ENCODE measurements around the gene CNOT3. TPM values are rescaled to one million over a fixed set of nuclear protein-coding genes. Genes with fewer than 3 reads are reported as not detected.

Gene CNOT3
- total and polyA plus RNA-seq, 2 of the 13 experiments (the other 11 are each of a cell fraction or from before 2014, with no cell fraction given): 4.3 to 5.8 TPM

DNA sequence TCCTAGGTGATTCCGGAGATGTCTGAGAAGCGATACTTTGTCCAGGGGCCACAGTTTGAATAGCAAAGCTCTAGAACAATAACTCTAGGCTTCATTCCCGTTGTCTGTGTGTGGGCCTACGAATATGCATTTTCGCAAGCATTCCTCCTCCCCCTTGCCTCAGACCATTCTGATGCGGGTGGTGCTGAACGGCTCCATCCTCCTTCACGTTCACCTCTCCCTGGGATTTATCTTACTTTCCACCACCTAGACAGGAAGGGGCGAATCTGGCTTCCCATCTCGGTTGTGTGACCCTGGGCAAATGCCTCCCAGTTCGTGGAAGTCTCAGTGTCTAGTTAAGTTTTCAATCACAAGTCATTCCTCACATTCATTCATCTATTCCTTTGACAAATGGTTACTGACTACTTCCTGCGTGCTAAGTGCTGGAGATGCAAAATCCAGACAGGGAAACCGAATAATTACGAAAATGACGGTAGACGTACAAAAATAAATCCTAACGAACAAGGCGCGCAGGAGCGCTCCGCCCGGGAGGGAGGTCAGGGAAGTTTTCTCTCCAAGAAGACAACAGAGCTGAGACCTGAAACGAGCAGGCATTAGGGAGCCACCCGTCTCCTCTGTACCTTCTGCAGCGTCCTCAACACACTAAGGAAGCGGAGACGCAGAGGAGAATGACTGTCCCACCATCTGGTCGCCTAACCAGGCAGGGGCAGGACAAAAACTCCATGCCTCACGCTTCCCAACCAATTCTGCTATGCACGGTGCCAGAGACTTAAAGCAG lies 1.3 kb upstream of the CNOT3 start (continued):
- TF ChIP-seq ZNF605 (CRISPR knock-in tag; IDR thresholded peaks at IDR 0.05) (no peak), ZNF350 (CRISPR knock-in tag; IDR thresholded peaks at IDR 0.05; ENCODE audit: borderline replicate concordance, low read depth) (peak; percentile 43; the same call in 1 of the 2 replicates), ZNF768 (CRISPR knock-in tag; IDR thresholded peaks at IDR 0.05) (no peak), ZNF570 (CRISPR knock-in tag; IDR thresholded peaks at IDR 0.05; ENCODE audit: borderline replicate concordance) (no peak), NR3C1 (CRISPR knock-in tag; IDR thresholded peaks at IDR 0.05) (no peak), ZNF788 (CRISPR knock-in tag; IDR thresholded peaks at IDR 0.05; ENCODE audit: borderline replicate concordance) (no peak), LCORL (IDR thresholded peaks at IDR 0.05) (no peak), LCORL (CRISPR knock-in tag; IDR thresholded peaks at IDR 0.05) (0 out of 2 replicates have a peak, but pooled peaks have one; percentile 10), FOXK1 (CRISPR knock-in tag; IDR thresholded peaks at IDR 0.05; ENCODE audit: borderline replicate concordance, low read depth) (no peak), ZMYM2 (CRISPR knock-in tag; IDR thresholded peaks at IDR 0.05) (no peak), DPF2 (CRISPR knock-in tag; IDR thresholded peaks at IDR 0.05; ENCODE audit: borderline replicate concordance, low read depth) (no peak), KLF6 (CRISPR knock-in tag; IDR thresholded peaks at IDR 0.05) (no peak), ZNF550 (CRISPR knock-in tag; IDR thresholded peaks at IDR 0.05; ENCODE audit: borderline replicate concordance) (no peak), ZSCAN29 (CRISPR knock-in tag; conservative IDR thresholded peaks at IDR 0.05) (0 out of 2 replicates have a peak, but pooled peaks have one; percentile 42), XBP1 (CRISPR knock-in tag; IDR thresholded peaks at IDR 0.05) (no peak), DNMT3B (CRISPR knock-in tag; conservative IDR thresholded peaks at IDR 0.05) (no peak), ZNF562 (CRISPR knock-in tag; IDR thresholded peaks at IDR 0.05; ENCODE audit: borderline replicate concordance) (no peak), CREB1 (IDR thresholded peaks at IDR 0.05) (no peak), CREB1 (CRISPR knock-in tag; IDR thresholded peaks at IDR 0.05) (no peak), RXRB (CRISPR knock-in tag; IDR thresholded peaks at IDR 0.05; ENCODE audit: borderline replicate concordance) (no peak), ZNF614 (CRISPR knock-in tag; IDR thresholded peaks at IDR 0.05; ENCODE audit: borderline replicate concordance) (no peak), RFXANK (CRISPR knock-in tag; IDR thresholded peaks at IDR 0.05) (no peak)
- TF ChIP-seq, protein P1, sequence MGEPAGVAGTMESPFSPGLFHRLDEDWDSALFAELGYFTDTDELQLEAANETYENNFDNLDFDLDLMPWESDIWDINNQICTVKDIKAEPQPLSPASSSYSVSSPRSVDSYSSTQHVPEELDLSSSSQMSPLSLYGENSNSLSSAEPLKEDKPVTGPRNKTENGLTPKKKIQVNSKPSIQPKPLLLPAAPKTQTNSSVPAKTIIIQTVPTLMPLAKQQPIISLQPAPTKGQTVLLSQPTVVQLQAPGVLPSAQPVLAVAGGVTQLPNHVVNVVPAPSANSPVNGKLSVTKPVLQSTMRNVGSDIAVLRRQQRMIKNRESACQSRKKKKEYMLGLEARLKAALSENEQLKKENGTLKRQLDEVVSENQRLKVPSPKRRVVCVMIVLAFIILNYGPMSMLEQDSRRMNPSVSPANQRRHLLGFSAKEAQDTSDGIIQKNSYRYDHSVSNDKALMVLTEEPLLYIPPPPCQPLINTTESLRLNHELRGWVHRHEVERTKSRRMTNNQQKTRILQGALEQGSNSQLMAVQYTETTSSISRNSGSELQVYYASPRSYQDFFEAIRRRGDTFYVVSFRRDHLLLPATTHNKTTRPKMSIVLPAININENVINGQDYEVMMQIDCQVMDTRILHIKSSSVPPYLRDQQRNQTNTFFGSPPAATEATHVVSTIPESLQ (CRISPR knock-in tag; conservative IDR thresholded peaks at IDR 0.05): no peak
- TF ChIP-seq, protein P2, sequence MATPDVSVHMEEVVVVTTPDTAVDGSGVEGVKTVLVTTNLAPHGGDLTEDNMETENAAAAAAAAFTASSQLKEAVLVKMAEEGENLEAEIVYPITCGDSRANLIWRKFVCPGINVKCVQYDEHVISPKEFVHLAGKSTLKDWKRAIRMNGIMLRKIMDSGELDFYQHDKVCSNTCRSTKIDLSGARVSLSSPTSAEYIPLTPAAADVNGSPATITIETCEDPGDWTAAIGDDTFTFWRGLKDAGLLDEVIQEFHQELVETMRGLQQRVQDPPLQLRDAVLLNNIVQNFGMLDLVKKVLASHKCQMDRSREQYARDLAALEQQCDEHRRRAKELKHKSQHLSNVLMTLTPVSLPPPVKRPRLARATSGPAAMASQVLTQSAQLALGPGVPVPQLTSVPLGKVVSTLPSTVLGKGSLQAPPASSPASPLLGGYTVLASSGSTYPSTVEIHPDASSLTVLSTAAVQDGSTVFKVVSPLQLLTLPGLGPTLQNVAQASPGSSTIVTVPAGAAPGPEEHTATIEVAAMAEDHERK (CRISPR knock-in tag; IDR thresholded peaks at IDR 0.05; ENCODE audit: low read depth): no peak
- TF ChIP-seq, protein P3, sequence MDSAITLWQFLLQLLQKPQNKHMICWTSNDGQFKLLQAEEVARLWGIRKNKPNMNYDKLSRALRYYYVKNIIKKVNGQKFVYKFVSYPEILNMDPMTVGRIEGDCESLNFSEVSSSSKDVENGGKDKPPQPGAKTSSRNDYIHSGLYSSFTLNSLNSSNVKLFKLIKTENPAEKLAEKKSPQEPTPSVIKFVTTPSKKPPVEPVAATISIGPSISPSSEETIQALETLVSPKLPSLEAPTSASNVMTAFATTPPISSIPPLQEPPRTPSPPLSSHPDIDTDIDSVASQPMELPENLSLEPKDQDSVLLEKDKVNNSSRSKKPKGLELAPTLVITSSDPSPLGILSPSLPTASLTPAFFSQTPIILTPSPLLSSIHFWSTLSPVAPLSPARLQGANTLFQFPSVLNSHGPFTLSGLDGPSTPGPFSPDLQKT (CRISPR knock-in tag; IDR thresholded peaks at IDR 0.05; ENCODE audit: borderline replicate concordance): no peak
- TF ChIP-seq, protein P4, sequence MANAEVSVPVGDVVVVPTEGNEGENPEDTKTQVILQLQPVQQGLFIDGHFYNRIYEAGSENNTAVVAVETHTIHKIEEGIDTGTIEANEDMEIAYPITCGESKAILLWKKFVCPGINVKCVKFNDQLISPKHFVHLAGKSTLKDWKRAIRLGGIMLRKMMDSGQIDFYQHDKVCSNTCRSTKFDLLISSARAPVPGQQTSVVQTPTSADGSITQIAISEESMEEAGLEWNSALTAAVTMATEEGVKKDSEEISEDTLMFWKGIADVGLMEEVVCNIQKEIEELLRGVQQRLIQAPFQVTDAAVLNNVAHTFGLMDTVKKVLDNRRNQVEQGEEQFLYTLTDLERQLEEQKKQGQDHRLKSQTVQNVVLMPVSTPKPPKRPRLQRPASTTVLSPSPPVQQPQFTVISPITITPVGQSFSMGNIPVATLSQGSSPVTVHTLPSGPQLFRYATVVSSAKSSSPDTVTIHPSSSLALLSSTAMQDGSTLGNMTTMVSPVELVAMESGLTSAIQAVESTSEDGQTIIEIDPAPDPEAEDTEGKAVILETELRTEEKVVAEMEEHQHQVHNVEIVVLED (CRISPR knock-in tag; IDR thresholded peaks at IDR 0.05; ENCODE audit: borderline replicate concordance): no peak

All from HepG2 (cell line).